ENCODE results near the gene TMEM81.

DNA sequence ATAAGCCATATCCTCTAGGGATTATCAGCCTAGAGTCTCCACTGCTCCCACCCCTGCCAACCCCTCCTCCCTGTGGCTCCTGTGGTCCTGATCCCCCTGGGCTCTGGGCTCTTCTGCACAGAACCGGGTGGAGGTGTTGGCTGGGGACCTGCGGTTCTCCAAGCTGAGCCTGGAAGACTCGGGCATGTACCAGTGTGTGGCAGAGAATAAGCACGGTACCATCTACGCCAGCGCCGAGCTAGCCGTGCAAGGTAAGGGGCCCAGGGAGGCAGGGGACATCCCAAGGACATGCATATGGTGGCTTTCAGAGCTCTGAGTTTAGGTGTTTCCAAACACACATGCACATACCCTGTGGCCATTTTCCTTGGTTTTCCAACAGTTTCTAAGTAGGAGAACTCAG is 21.9 kb downstream of the TMEM81 start:
- no peak for TF ChIP-seq CTCF (conservative IDR thresholded peaks at IDR 0.05 in 1 of 2, IDR thresholded peaks at IDR 0.05 in 1 of 2; ENCODE audit: low read depth in 1 of 2, low read length in 2 of 2)
- no peak for TF ChIP-seq EZH2 (IDR thresholded peaks at IDR 0.05; ENCODE audit: low read length, missing control alignments)

Measured in fibroblast of lung (primary cell).